Adrenal gland (tissue), 12 donors: ENCODE measurements around the gene ASPN. TPM values are rescaled to one million over a fixed set of nuclear protein-coding genes. Genes with fewer than 3 reads are reported as not detected.

Experiments used
- DNase-seq, 7 donors: peaks; one replicate each; pipeline ENCODE4 v3.0.0-alpha.2; 2019 to 2020
- H3K27ac ChIP-seq, 5 donors: fragments of 200-600 bp; sonication (generic) in 4 of 5; 1 replicate in 3 of 5; 2 replicates in 2 of 5; pipeline versions ENCODE4 v1.5.1 to v1.8.0; 2016 to 2020; ENCODE audit warnings: mild to moderate bottlenecking in 1 of 5
- H3K27me3 ChIP-seq: fragments of 200-600 bp; 2 replicates; pipeline ENCODE4 v1.8.0; 2021
- H3K36me3 ChIP-seq, 2 donors: fragments of 200-600 bp; replicated peaks in 1 of 2; 1 replicate in 1 of 2; 2 replicates in 1 of 2; pipeline versions ENCODE4 v1.5.1 to v1.8.0; 2018 to 2022
- H3K4me1 ChIP-seq, 2 donors: fragments of 200-600 bp; replicated peaks in 1 of 2; 1 replicate in 1 of 2; 2 replicates in 1 of 2; pipeline versions ENCODE4 v1.5.1 to v1.8.0; 2018 to 2021
- H3K4me3 ChIP-seq, 4 donors: fragments of 200-600 bp; sonication (generic) in 3 of 4; one replicate each; pipeline ENCODE4 v1.5.1; 2016 to 2018
- H3K9me3 ChIP-seq, 3 donors: fragments of 200-600 bp; sonication (generic) in 1 of 3; replicated peaks in 1 of 3; 1 replicate in 2 of 3; 2 replicates in 1 of 3; pipeline versions ENCODE4 v1.5.1 to v1.8.0; 2016 to 2021
- CTCF ChIP-seq, 6 experiments: fragments of 450-650 bp in 4 of 6; fragments of 200-600 bp in 2 of 6; sonication (generic) in 1 of 6; IDR thresholded peaks; 1 replicate in 5 of 6; 2 replicates in 1 of 6; pipeline versions ENCODE4 v1.5.1 to v1.8.0; 2016 to 2021; ENCODE audit warnings: antibody characterized with exemption in 6 of 6, mild to moderate bottlenecking in 2 of 6, moderate library complexity in 1 of 6
- POLR2A ChIP-seq, 2 donors: fragments of 450-650 bp; IDR thresholded peaks; one replicate each; pipeline ENCODE4 v1.6.1; 2017; ENCODE audit warnings: antibody characterized with exemption in 2 of 2, mild to moderate bottlenecking in 2 of 2, moderate library complexity in 1 of 2
- WGBS, 4 donors: extraction: QIAGEN DNeasy Blood & Tissue Kit in 2 of 4; methylation state at CpG; one replicate each; pipeline versions ENCODE4 v1.1.5 to v1.1.7; 2013 to 2017; 5-methylcytosine and 5-hydroxymethylcytosine counted together
- intact Hi-C, 2 donors: fragments of 100-400 bp; cut with DNase I; formaldehyde crosslinking; loops; one replicate each; pipeline versions ENCODE4 v1.14.1 to v1.15.0; 2022 to 2023
- polyA plus RNA-seq, 3 donors: library from polyadenylated mRNA; stranded (reverse); fragments of 200-250 nt in 2 of 3; fragments of 350-450 nt in 1 of 3; fragmentation: Illumina TruSeq in 1 of 3; extraction: RNeasy Lipid Tissue Mini Kit (QIAGEN cat#74804) in 1 of 3; gene quantifications; one replicate each; pipeline ENCODE4 v1.2.3, GENCODE V29; 2013 to 2014
- total RNA-seq, 9 donors: library from RNA; depleted of rRNA in 4 of 9; stranded (reverse); fragments of >200 nt in 4 of 9; fragments of 120-200 nt in 1 of 9; fragmentation: NEBNext Ultra II Directional in 1 of 9; extraction: Animal tissue kit (Norgen Biotek cat#: 25700) in 1 of 9; gene quantifications; one replicate each; pipeline versions ENCODE4 v1.1.0 to v1.2.4, GENCODE V29; 2013 to 2023
- donor health status: healthy with polysubstance abuse.
- donor health status: Bipolar disorder and iron deficiency.
- donor health status: DM: yes; HTN: yes; CAD: no.
- donor health status: DM: no; HTN: no; CAD: no.
- donor health status: DM: no; HTN: no; CAD: no.
- donor health status: DM: yes; HTN: yes; CAD: no.

Gene ASPN
- total and polyA plus RNA-seq, 12 donors = 1.7 to 12.4 (median 5.4) TPM

DNA sequence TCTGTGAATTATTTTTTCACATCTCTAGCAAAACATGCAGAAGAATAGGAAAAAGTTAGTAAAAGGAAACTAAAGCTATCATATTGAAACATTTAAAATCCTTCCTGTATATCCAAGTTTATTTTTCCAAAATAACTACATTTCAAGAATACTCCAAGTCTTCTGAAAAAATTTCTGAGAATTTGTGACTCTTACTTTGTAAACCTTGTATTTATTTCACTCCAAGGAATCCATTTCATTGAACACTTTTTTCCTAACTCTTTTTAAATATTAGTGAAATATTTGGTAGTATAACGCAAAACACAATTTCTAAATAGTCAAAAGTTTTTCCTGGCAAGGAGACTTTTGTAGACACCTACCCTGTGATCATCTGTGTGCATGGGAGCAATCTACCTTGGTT, 34.2 kb upstream of the ASPN start:
- H3K27ac ChIP-seq = no peak overlapping the region
- no peaks in the 10 kb centered on the region for H3K4me1 ChIP-seq
- intact Hi-C loops = no loop called here
- WGBS, 4 donors = 97 to 100% (median 99%) methylated on average over 1 of the region's 1 CpG
- DNase-seq = no peak
- H3K27me3 ChIP-seq = no peaks in the 10 kb centered on the region
- H3K36me3 ChIP-seq = no peaks in the 10 kb centered on the region
- TF ChIP-seq CTCF (IDR thresholded peaks at IDR 0.05) (no peak), POLR2A (IDR thresholded peaks at IDR 0.05) (no peak)
- H3K9me3 ChIP-seq = no peaks in the 10 kb centered on the region
- H3K4me3 ChIP-seq = no peak overlapping the region

DNA sequence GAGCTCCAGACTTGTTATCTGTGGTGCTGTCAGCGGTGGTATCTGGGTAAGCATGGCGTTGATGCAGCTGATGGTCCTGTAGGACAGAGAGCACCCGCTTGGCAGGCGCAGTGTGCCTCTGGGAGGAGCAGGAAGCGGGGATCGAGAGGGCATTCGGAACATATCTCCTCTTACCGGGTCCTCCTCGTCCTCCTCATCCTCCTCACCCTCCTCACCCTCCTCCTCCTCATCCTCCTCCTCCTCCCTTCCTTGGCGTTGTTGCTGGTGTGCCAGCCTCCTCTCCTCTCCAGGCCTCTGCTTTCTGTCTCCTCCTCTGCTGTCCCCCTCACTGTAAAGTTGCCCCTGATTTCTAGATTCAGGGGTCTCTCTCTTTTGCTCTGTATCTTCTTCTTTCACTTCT, 32.3 kb upstream of the ASPN start:
- intact Hi-C loops = no loop called here
- Histone ChIP-seq H3K4me3 (no peak overlapping the region), H3K36me3 (no peaks in the 10 kb centered on the region), H3K4me1 (no peaks in the 10 kb centered on the region), H3K27me3 (no peaks in the 10 kb centered on the region), H3K9me3 (no peaks in the 10 kb centered on the region), H3K27ac (no peak overlapping the region)
- TF ChIP-seq CTCF (IDR thresholded peaks at IDR 0.05) (no peak), POLR2A (IDR thresholded peaks at IDR 0.05) (no peak)
- WGBS, 4 donors = 93 to 98% (median 95%) methylated on average over 9 to 10 of the region's 10 CpGs
- DNase-seq = no peak

GRCh38 chr9:92513349-92513748, 31.0 kb upstream of the ASPN start:
- Histone ChIP-seq H3K27ac (no peak overlapping the region), H3K4me1 (no peaks in the 10 kb centered on the region), H3K36me3 (no peaks in the 10 kb centered on the region), H3K4me3 (no peak overlapping the region), H3K27me3 (no peaks in the 10 kb centered on the region), H3K9me3 (no peaks in the 10 kb centered on the region)
- intact Hi-C loops = no loop called here
- no peak for DNase-seq
- TF ChIP-seq POLR2A (IDR thresholded peaks at IDR 0.05) = no peak
- no peak for TF ChIP-seq CTCF (IDR thresholded peaks at IDR 0.05)
- 76 to 82% (median 79%) methylated on average over 3 of the region's 3 CpGs for WGBS, 4 donors

GRCh38 chr9:92512622-92513021, 30.3 kb upstream of the ASPN start:
- Histone ChIP-seq H3K4me1 (no peaks in the 10 kb centered on the region), H3K27ac (no peak overlapping the region), H3K27me3 (no peaks in the 10 kb centered on the region), H3K9me3 (no peaks in the 10 kb centered on the region), H3K36me3 (no peaks in the 10 kb centered on the region), H3K4me3 (no peak overlapping the region)
- TF ChIP-seq POLR2A (IDR thresholded peaks at IDR 0.05) (no peak), CTCF (IDR thresholded peaks at IDR 0.05) (no peak)
- no peak for DNase-seq
- intact Hi-C loops = no loop called here
- WGBS, 4 donors = 61 to 91% (median 75%) methylated on average over 3 of the region's 3 CpGs
